Measurements from ENCODE around the gene NUBP2.

NUBP2 gene

GRCh38 chr16:1782408-1783264 is at the start of gene NUBP2, which contains the start of gene SPSB3:
Gene NUBP2, plus strand, starts transcription at chr16:1782960. Its CDS starts 61 bp downstream, at chr16:1783021.
Gene SPSB3, minus strand, starts transcription at chr16:1782571. Its CDS starts 1,088 bp downstream, at chr16:1781483.
- H3K4me3 ChIP-seq (ENCODE audit: control insufficient read depth, low read depth, low read length): peak within 1 kb of the TSS; percentile 88
- peak; percentile 100 for DNase-seq (ENCODE audit: low read depth)

GRCh38 chr16:1734123-1734522 is 48.6 kb upstream of the NUBP2 start:
- no peak for TF ChIP-seq CTCF (conservative IDR thresholded peaks at IDR 0.05; ENCODE audit: control insufficient read depth, insufficient read depth, low read depth, low read length)
- no peak for DNase-seq (ENCODE audit: low read depth)
- H3K4me3 ChIP-seq (ENCODE audit: control insufficient read depth, low read depth, low read length): no peak overlapping the region

More at GRCh38 chr16:1782408-1783264, at the start of gene NUBP2, which contains the start of gene SPSB3:
- no peak for TF ChIP-seq CTCF (conservative IDR thresholded peaks at IDR 0.05; ENCODE audit: control insufficient read depth, insufficient read depth, low read depth, low read length)

- H3K4me3 ChIP-seq (ENCODE audit: control insufficient read depth, low read depth, low read length): no peak overlapping the region
- no peak for TF ChIP-seq CTCF (conservative IDR thresholded peaks at IDR 0.05; ENCODE audit: control insufficient read depth, insufficient read depth, low read depth, low read length)
- no peak for DNase-seq (ENCODE audit: low read depth)
Measured at GRCh38 chr16:1734816-1735215, 47.9 kb upstream of the NUBP2 start.

- no peak for DNase-seq (ENCODE audit: low read depth)
- no peak overlapping the region for H3K4me3 ChIP-seq (ENCODE audit: control insufficient read depth, low read depth, low read length)
- TF ChIP-seq CTCF (conservative IDR thresholded peaks at IDR 0.05; ENCODE audit: control insufficient read depth, insufficient read depth, low read depth, low read length): no peak
Measured at GRCh38 chr16:1740234-1740633, 42.5 kb upstream of the NUBP2 start.

GRCh38 chr16:1740781-1741490 is 41.8 kb upstream of the NUBP2 start:
- no peak for DNase-seq (ENCODE audit: low read depth)
- H3K4me3 ChIP-seq (ENCODE audit: control insufficient read depth, low read depth, low read length): no peak overlapping the region
- TF ChIP-seq CTCF (conservative IDR thresholded peaks at IDR 0.05; ENCODE audit: control insufficient read depth, insufficient read depth, low read depth, low read length): no peak

- no peak overlapping the region for H3K4me3 ChIP-seq (ENCODE audit: control insufficient read depth, low read depth, low read length)
- TF ChIP-seq CTCF (conservative IDR thresholded peaks at IDR 0.05; ENCODE audit: control insufficient read depth, insufficient read depth, low read depth, low read length): no peak
- no peak for DNase-seq (ENCODE audit: low read depth)
Measured at GRCh38 chr16:1741553-1742165, 41.1 kb upstream of the NUBP2 start.
